Liver (tissue), 9 donors: ENCODE measurements around the gene VGLL4. TPM values are rescaled to one million over a fixed set of nuclear protein-coding genes. Genes with fewer than 3 reads are reported as not detected.

Experiments
- DNase-seq: peaks from one replicate; pipeline ENCODE4 v3.0.0-alpha.2; 2017; ENCODE audit warnings: low spot score
- H3K27ac ChIP-seq, 2 donors: one replicate each; pipeline ENCODE4 v1.7.0; 2013; ENCODE audit warnings: inconsistent platforms in 2 of 2, low read length in 2 of 2, control low read depth in 1 of 2, low read depth in 1 of 2, mild to moderate bottlenecking in 1 of 2
- H3K27me3 ChIP-seq, 4 donors: one replicate each; pipeline versions ENCODE4 v1.6.1 to v1.7.0; 2013; ENCODE audit warnings: low read length in 3 of 4, inconsistent platforms in 1 of 4, mild to moderate bottlenecking in 1 of 4, moderate library complexity in 1 of 4; ENCODE audit not compliant: control insufficient read depth in 4 of 4, insufficient read depth in 4 of 4
- H3K36me3 ChIP-seq, 4 donors: one replicate each; pipeline versions ENCODE4 v1.6.1 to v1.7.0; 2013; ENCODE audit warnings: low read length in 3 of 4, mild to moderate bottlenecking in 3 of 4, low read depth in 1 of 4, moderate library complexity in 1 of 4; ENCODE audit not compliant: control insufficient read depth in 4 of 4, insufficient read depth in 3 of 4
- H3K4me1 ChIP-seq, 4 donors: one replicate each; pipeline versions ENCODE4 v1.6.1 to v1.7.0; 2013; ENCODE audit warnings: low read length in 3 of 4, mild to moderate bottlenecking in 3 of 4, moderate library complexity in 1 of 4; ENCODE audit not compliant: control insufficient read depth in 4 of 4, insufficient read depth in 4 of 4
- H3K4me3 ChIP-seq, 3 donors: one replicate each; pipeline versions ENCODE4 v1.6.1 to v1.7.0; 2013; ENCODE audit warnings: low read length in 3 of 3, control low read depth in 1 of 3, low read depth in 1 of 3, mild to moderate bottlenecking in 1 of 3
- H3K9ac ChIP-seq, 2 donors: one replicate each; pipeline ENCODE4 v1.7.0; 2013; ENCODE audit warnings: low read length in 2 of 2, mild to moderate bottlenecking in 2 of 2, moderate library complexity in 2 of 2, control low read depth in 1 of 2, low read depth in 1 of 2
- H3K9me3 ChIP-seq, 4 donors: one replicate each; pipeline versions ENCODE4 v1.6.1 to v1.7.0; 2013; ENCODE audit warnings: low read length in 3 of 4; ENCODE audit not compliant: control insufficient read depth in 4 of 4
- ATF3 ChIP-seq: IDR thresholded peaks from 2 replicates; pipeline ENCODE4 v1.6.1; 2016; ENCODE audit warnings: antibody characterized with exemption
- FOXA1 ChIP-seq: IDR thresholded peaks from 2 replicates; pipeline ENCODE4 v1.6.1; 2016; ENCODE audit warnings: antibody characterized with exemption
- FOXA2 ChIP-seq: IDR thresholded peaks from 2 replicates; pipeline ENCODE4 v1.6.1; 2016; ENCODE audit warnings: antibody characterized with exemption
- GABPA ChIP-seq, 2 donors: IDR thresholded peaks in 1 of 2; conservative IDR thresholded peaks in 1 of 2; 2 replicates each; pipeline ENCODE4 v1.6.1; 2016; ENCODE audit warnings: antibody characterized with exemption in 2 of 2, mild to moderate bottlenecking in 1 of 2, moderate library complexity in 1 of 2
- HNF4G ChIP-seq: IDR thresholded peaks from 2 replicates; pipeline ENCODE4 v1.6.1; 2016; ENCODE audit warnings: antibody characterized with exemption
- JUND ChIP-seq, 2 donors: IDR thresholded peaks; 2 replicates each; pipeline ENCODE4 v1.6.1; 2016; ENCODE audit warnings: antibody characterized with exemption in 2 of 2
- MAX ChIP-seq: IDR thresholded peaks from 2 replicates; pipeline ENCODE4 v1.6.1; 2016; ENCODE audit warnings: antibody characterized with exemption
- NR2F2 ChIP-seq: IDR thresholded peaks from 2 replicates; pipeline ENCODE4 v1.6.1; 2016; ENCODE audit warnings: antibody characterized with exemption
- RAD21 ChIP-seq, 2 donors: IDR thresholded peaks; 2 replicates each; pipeline ENCODE4 v1.6.1; 2016; ENCODE audit warnings: antibody characterized with exemption in 2 of 2, mild to moderate bottlenecking in 2 of 2
- REST ChIP-seq: IDR thresholded peaks from 2 replicates; pipeline ENCODE4 v1.6.1; 2016; ENCODE audit warnings: antibody characterized with exemption, mild to moderate bottlenecking
- RXRA ChIP-seq, 2 donors: IDR thresholded peaks; 2 replicates each; pipeline ENCODE4 v1.6.1; 2017 to 2018; ENCODE audit warnings: antibody characterized with exemption in 2 of 2, mild to moderate bottlenecking in 1 of 2
- SP1 ChIP-seq: IDR thresholded peaks from 2 replicates; pipeline ENCODE4 v1.6.1; 2018; ENCODE audit warnings: antibody characterized with exemption, mild to moderate bottlenecking
- ZBTB33 ChIP-seq: IDR thresholded peaks from 2 replicates; pipeline ENCODE4 v1.6.1; 2016; ENCODE audit warnings: antibody characterized with exemption
- WGBS: extraction: QIAGEN DNeasy Blood & Tissue Kit; methylation state at CpG from one replicate; pipeline ENCODE4 v1.1.7; 2013; 5-methylcytosine and 5-hydroxymethylcytosine counted together
- polyA plus RNA-seq, 2 donors: library from polyadenylated mRNA; stranded (reverse) in 1 of 2; unstranded in 1 of 2; fragments of 200-250 nt in 1 of 2; fragments of >200 nt in 1 of 2; fragmentation: Nextera tagmentation in 1 of 2; extraction: Ambion mirVana in 1 of 2; gene quantifications; one replicate each; pipeline versions ENCODE4 v1.2.1 to v1.2.3, GENCODE V29; 2013 to 2015
- total RNA-seq, 2 donors: library from RNA; depleted of rRNA; stranded (reverse); fragments of >200 nt; gene quantifications; one replicate each; pipeline ENCODE4 v1.2.3, GENCODE V29; 2014
- TF ChIP-seq, protein P1 (sequence below): fragments of 150-350 bp; IDR thresholded peaks from 2 replicates; pipeline ENCODE4 v1.5.1; 2017; ENCODE audit warnings: improper control_type of control experiment, low read depth, low read length; ENCODE audit not compliant: missing input control
- donor health status: healthy.
- donor health status: healthy.
- donor health status: healthy.
- donor health status: healthy.
- donor health status: healthy.

The VGLL4 gene
- total and polyA plus RNA-seq, 4 donors, result 7.2 to 27.9 (median 13.0) TPM

- TF ChIP-seq, protein P1, sequence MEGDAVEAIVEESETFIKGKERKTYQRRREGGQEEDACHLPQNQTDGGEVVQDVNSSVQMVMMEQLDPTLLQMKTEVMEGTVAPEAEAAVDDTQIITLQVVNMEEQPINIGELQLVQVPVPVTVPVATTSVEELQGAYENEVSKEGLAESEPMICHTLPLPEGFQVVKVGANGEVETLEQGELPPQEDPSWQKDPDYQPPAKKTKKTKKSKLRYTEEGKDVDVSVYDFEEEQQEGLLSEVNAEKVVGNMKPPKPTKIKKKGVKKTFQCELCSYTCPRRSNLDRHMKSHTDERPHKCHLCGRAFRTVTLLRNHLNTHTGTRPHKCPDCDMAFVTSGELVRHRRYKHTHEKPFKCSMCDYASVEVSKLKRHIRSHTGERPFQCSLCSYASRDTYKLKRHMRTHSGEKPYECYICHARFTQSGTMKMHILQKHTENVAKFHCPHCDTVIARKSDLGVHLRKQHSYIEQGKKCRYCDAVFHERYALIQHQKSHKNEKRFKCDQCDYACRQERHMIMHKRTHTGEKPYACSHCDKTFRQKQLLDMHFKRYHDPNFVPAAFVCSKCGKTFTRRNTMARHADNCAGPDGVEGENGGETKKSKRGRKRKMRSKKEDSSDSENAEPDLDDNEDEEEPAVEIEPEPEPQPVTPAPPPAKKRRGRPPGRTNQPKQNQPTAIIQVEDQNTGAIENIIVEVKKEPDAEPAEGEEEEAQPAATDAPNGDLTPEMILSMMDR, result no peak
- TF ChIP-seq JUND (IDR thresholded peaks at IDR 0.05) (no peak), GABPA (IDR thresholded peaks at IDR 0.05 in 1 of 2, conservative IDR thresholded peaks at IDR 0.05 in 1 of 2) (no peak)
Observed at GRCh38 chr3:11567516-11568467, 75.9 kb downstream of the VGLL4 start (continued).

DNA sequence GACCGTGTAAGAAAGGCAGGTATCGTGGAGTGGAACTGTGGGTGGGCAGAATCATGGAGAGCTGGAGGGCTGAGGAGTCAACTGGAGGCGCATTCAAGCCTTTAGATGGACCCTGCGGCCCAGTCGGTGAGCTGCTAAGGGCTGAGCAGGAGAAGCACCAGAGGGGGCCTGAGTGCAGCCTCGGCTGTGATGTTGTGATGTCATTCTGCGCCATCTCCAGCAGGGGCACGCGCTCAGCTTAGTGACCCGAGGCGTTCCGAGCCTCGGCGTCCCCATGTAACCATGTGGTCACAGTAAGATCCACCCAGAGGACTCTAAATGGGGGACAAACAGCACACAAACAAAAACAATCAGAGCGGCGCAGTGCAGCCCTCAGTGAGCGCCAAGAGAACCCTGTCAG lies 76.8 kb downstream of the VGLL4 start:
- Histone ChIP-seq H3K27ac (no peak overlapping the region), H3K9me3 (no peaks in the 10 kb centered on the region), H3K36me3 (peaks cover 0 to 18% (median 7%) of the 10 kb centered on the region in 4 donors), H3K27me3 (no peaks in the 10 kb centered on the region), H3K4me1 (no peaks in the 10 kb centered on the region), H3K4me3 (no peak overlapping the region), H3K9ac (no peak overlapping the region)
- no peak for DNase-seq
- TF ChIP-seq MAX (no peak), RXRA (IDR thresholded peaks at IDR 0.05) (no peak), FOXA1 (no peak), NR2F2 (no peak), HNF4G (no peak), FOXA2 (no peak), ATF3 (no peak), ZBTB33 (no peak), RAD21 (IDR thresholded peaks at IDR 0.05) (no peak), SP1 (no peak), REST (no peak)
- TF ChIP-seq, protein P1, result no peak
- 94% methylated on average over 17 of the region's 17 CpGs for WGBS
